ENCODE results near the gene ERC2.

DNA sequence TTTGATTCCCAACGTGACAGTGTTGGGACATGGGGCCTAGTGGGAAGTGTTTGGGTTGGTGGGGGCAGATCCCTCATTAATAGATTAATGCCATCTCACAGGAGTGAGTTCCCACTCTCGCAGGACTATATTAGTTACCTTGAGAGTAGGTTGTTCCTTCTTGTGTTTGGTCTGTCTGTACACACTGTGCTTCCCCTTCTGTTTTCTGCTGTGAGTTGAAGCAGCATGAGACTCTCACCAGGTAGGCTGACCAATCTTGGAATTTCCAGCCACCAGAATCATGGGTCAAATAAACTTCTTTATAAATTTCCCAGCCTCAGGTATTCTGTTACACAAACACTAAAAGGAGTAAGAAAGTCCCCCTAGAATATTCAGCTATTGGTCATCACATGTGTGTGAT is 145.4 kb downstream of the ERC2 start:
- TF ChIP-seq, protein P1, sequence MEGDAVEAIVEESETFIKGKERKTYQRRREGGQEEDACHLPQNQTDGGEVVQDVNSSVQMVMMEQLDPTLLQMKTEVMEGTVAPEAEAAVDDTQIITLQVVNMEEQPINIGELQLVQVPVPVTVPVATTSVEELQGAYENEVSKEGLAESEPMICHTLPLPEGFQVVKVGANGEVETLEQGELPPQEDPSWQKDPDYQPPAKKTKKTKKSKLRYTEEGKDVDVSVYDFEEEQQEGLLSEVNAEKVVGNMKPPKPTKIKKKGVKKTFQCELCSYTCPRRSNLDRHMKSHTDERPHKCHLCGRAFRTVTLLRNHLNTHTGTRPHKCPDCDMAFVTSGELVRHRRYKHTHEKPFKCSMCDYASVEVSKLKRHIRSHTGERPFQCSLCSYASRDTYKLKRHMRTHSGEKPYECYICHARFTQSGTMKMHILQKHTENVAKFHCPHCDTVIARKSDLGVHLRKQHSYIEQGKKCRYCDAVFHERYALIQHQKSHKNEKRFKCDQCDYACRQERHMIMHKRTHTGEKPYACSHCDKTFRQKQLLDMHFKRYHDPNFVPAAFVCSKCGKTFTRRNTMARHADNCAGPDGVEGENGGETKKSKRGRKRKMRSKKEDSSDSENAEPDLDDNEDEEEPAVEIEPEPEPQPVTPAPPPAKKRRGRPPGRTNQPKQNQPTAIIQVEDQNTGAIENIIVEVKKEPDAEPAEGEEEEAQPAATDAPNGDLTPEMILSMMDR (conservative IDR thresholded peaks at IDR 0.05; ENCODE audit: low read depth, low read length) = no peak
- no peak for TF ChIP-seq EZH2 (IDR thresholded peaks at IDR 0.05; ENCODE audit: borderline replicate concordance, low read depth, low read length, poor library complexity, severe bottlenecking)

Data from A673 (cell line).